ENCODE measurements around the gene MRLN. TPM values are rescaled to one million over a fixed set of nuclear protein-coding genes. Genes with fewer than 3 reads are reported as not detected.

The MRLN gene
- total RNA-seq, 4 donors from 2014 or later = not detected

DNA sequence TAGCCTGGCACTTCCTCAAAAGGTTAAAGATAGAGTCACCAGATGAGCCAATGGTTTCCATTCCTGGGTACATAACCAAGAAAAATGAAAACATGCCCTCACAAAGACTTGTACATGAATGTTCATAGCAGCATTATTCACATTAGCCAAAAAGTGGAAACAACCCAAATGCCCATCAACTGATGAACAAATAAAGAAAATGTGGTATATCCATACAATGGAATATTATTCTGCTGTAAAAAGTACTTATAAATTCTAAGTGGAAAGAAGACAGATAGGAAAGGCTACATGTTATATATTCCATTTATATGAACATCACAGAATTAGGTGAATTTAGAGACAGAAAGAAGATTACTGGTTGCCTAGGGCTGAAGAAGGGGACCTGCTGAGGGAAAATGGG, 32.9 kb downstream of the MRLN start:
- Histone ChIP-seq H3K36me3 (no peaks in the 10 kb centered on the region), H3K27ac (no peak overlapping the region), H3K4me3 (no peak overlapping the region), H3K4me1 (no peaks in the 10 kb centered on the region), H3K27me3 (no peaks in the 10 kb centered on the region), H3K9me3 (no peaks in the 10 kb centered on the region)
- no peak for TF ChIP-seq POLR2A (IDR thresholded peaks at IDR 0.05)
- TF ChIP-seq, protein P1, sequence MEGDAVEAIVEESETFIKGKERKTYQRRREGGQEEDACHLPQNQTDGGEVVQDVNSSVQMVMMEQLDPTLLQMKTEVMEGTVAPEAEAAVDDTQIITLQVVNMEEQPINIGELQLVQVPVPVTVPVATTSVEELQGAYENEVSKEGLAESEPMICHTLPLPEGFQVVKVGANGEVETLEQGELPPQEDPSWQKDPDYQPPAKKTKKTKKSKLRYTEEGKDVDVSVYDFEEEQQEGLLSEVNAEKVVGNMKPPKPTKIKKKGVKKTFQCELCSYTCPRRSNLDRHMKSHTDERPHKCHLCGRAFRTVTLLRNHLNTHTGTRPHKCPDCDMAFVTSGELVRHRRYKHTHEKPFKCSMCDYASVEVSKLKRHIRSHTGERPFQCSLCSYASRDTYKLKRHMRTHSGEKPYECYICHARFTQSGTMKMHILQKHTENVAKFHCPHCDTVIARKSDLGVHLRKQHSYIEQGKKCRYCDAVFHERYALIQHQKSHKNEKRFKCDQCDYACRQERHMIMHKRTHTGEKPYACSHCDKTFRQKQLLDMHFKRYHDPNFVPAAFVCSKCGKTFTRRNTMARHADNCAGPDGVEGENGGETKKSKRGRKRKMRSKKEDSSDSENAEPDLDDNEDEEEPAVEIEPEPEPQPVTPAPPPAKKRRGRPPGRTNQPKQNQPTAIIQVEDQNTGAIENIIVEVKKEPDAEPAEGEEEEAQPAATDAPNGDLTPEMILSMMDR (IDR thresholded peaks at IDR 0.05) = no peak
- DNase-seq = no peak
- intact Hi-C loops (cut with DNase I) = no loop called here

GRCh38 chr10:59719374-59719773, 33.9 kb downstream of the MRLN start:
- TF ChIP-seq, protein P1 (IDR thresholded peaks at IDR 0.05) = peak in 1 of 6 experiments; percentile 21
- TF ChIP-seq POLR2A (IDR thresholded peaks at IDR 0.05) = no peak
- Histone ChIP-seq H3K4me1 (no peaks in the 10 kb centered on the region), H3K9me3 (no peaks in the 10 kb centered on the region), H3K27ac (no peak overlapping the region), H3K27me3 (no peaks in the 10 kb centered on the region), H3K36me3 (no peaks in the 10 kb centered on the region), H3K4me3 (no peak overlapping the region)
- intact Hi-C loops (cut with DNase I) = no loop called here
- whole genome bisulfite sequencing, 2 donors = 59 to 73% methylated on average over 2 of the region's 2 CpGs
- no peak for DNase-seq

- TF ChIP-seq, protein P1 (IDR thresholded peaks at IDR 0.05) = no peak
- TF ChIP-seq POLR2A (IDR thresholded peaks at IDR 0.05) = no peak
- Histone ChIP-seq H3K27ac (no peak overlapping the region), H3K9me3 (no peaks in the 10 kb centered on the region), H3K36me3 (no peaks in the 10 kb centered on the region), H3K27me3 (no peaks in the 10 kb centered on the region), H3K4me1 (no peaks in the 10 kb centered on the region), H3K4me3 (no peak overlapping the region)
- intact Hi-C loops (cut with DNase I) = no loop called here
- DNase-seq = no peak
- WGBS, 2 donors = 62 to 80% methylated on average over 2 of the region's 2 CpGs
Observed at GRCh38 chr10:59718257-59718656, 35.0 kb downstream of the MRLN start.

DNA sequence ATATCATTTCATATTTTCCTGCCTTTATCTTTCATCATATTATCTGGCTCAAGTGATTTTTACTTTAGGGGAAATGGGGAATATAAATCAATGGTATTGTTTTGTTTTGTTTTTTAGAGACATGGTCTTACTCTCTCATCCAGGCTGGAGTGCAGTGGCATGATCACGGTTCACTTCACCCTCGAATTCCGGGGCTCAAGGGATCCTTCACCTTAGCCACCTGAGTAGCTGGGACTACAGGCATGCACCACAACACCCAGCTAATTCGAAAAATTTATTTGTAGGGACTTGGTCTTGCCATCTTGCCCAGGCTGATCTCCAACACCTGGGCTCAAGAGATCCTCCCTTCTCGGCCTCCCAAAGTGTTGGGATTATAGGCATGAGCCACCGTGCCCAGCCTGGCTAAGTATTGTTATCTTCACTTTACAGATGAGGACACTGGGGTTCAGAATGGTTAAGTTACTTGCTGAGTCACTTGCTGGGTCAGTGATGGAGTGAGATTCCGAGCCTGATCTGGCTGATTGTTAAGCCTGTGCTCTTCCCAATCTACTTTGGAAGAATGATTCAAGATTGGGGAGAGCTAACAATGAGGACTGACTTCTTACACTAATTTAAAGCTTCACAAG, 39.9 kb downstream of the MRLN start:
- Histone ChIP-seq H3K27me3 (peaks cover 0 to 25% (median 0%) of the 10 kb centered on the region in 4 donors), H3K27ac (no peak overlapping the region), H3K4me3 (no peak overlapping the region), H3K9me3 (no peaks in the 10 kb centered on the region), H3K4me1 (peaks cover 0 to 23% (median 9%) of the 10 kb centered on the region in 3 donors), H3K36me3 (no peaks in the 10 kb centered on the region)
- TF ChIP-seq, protein P1 (IDR thresholded peaks at IDR 0.05) = no peak
- no peak for TF ChIP-seq POLR2A (IDR thresholded peaks at IDR 0.05)
- intact Hi-C loops (cut with DNase I) = no loop called here
- WGBS, 2 donors = 83 to 94% methylated on average over 6 to 7 of the region's 7 CpGs
- DNase-seq = no peak

DNA sequence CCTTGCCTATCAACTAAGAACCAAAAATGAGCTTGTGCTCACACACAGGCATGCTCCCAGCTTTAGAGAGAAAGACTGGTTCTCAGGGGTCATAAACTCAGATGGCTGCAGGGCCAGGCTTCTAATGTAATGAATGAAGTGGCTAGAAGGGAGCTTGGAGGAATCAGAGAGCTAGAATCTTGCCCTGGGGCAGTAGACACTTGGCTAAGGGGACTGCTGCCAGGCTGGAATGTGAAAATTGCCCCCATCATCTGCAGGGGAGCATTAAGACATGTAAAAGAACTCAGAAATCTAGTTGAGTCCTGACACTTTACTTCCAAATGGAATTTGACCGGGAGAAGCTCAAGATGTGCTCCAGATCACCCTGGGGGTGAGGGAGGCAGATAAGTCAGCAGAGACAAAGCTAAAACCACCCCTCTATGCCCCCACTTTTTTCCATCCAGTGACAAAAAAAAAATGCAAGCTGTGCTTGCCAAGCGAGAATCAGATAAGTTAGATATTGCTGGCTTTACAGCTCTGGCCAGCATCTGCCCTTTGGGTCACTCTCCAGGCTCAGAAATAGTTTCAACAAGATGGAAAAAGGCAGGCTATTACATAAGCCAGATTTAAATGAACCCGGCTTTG, 41.3 kb downstream of the MRLN start:
- no peaks in the 10 kb centered on the region for H3K9me3 ChIP-seq
- H3K4me3 ChIP-seq = no peak overlapping the region
- H3K27ac ChIP-seq = no peak overlapping the region
- TF ChIP-seq, protein P1 (IDR thresholded peaks at IDR 0.05) = no peak
- TF ChIP-seq POLR2A (IDR thresholded peaks at IDR 0.05) = no peak
- 50 to 72% methylated on average over 3 of the region's 3 CpGs for WGBS, 2 donors
- DNase-seq = no peak
- peaks cover 0 to 29% (median 9%) of the 10 kb centered on the region in 3 donors for H3K4me1 ChIP-seq
- no peaks in the 10 kb centered on the region for H3K36me3 ChIP-seq
- H3K27me3 ChIP-seq = peaks cover 0 to 32% (median 0%) of the 10 kb centered on the region in 4 donors
- intact Hi-C loops (cut with DNase I) = no loop called here

Data from esophagus squamous epithelium (tissue), 5 donors.